ENCODE measurements around the gene TRIM37. TPM values are rescaled to one million over a fixed set of nuclear protein-coding genes. Genes with fewer than 3 reads are reported as not detected.
"Not testable (repeated sequence)": the region's sequence is repeated elsewhere in the genome, so short reads cannot be mapped to it uniquely, and the experiment has no call there.

The TRIM37 gene
- polyA plus RNA-seq, 4 donors = 25.9 to 33.0 (median 28.6) TPM

GRCh38 chr17:59111539-59111938 lies 4.9 kb upstream of the TRIM37 start:
- DNase-seq (ENCODE audit: low read depth in 4 of 4, low spot score in 3 of 4) = no peak

GRCh38 chr17:59110973-59111372 lies 4.3 kb upstream of the TRIM37 start:
- DNase-seq (ENCODE audit: low read depth in 4 of 4, low spot score in 3 of 4) = no peak

- DNase-seq (ENCODE audit: low read depth in 4 of 4, low spot score in 3 of 4) = no peak
Observed at GRCh38 chr17:59108400-59109102, 1.9 kb upstream of the TRIM37 start.

GRCh38 chr17:59107306-59107670 lies 608 bp upstream of the TRIM37 start:
- DNase-seq (ENCODE audit: low read depth in 4 of 4, low spot score in 3 of 4) = no peak

GRCh38 chr17:59105852-59106462 lies 723 bp downstream of the TRIM37 start:
- DNase-seq (ENCODE audit: low read depth in 4 of 4, low spot score in 3 of 4) = peak in 1 of 4 donors; percentile 18

GRCh38 chr17:59101178-59101577 lies 5.5 kb downstream of the TRIM37 start:
- DNase-seq (ENCODE audit: low read depth in 4 of 4, low spot score in 3 of 4) = no peak

- DNase-seq (ENCODE audit: low read depth in 4 of 4, low spot score in 3 of 4) = no peak
Observed at GRCh38 chr17:59097876-59098275, 8.8 kb downstream of the TRIM37 start.

- DNase-seq (ENCODE audit: low read depth in 4 of 4, low spot score in 3 of 4) = no peak
Observed at GRCh38 chr17:59094861-59095530, 11.7 kb downstream of the TRIM37 start.

- peak in 2 of 4 donors; percentile 53 to 59 for DNase-seq (ENCODE audit: low read depth in 4 of 4, low spot score in 3 of 4)
Observed at GRCh38 chr17:59093702-59094231, 12.9 kb downstream of the TRIM37 start.

- peak in 1 of 4 donors; percentile 28 for DNase-seq (ENCODE audit: low read depth in 4 of 4, low spot score in 3 of 4)
Observed at GRCh38 chr17:59093145-59093701, 13.5 kb downstream of the TRIM37 start.

GRCh38 chr17:59090593-59090992 lies 16.1 kb downstream of the TRIM37 start:
- not testable (repeated sequence) for DNase-seq (ENCODE audit: low read depth in 4 of 4, low spot score in 3 of 4)

- no peak for DNase-seq (ENCODE audit: low read depth in 4 of 4, low spot score in 3 of 4)
Observed at GRCh38 chr17:59084154-59084553, 22.5 kb downstream of the TRIM37 start.

GRCh38 chr17:59074494-59074893 lies 32.2 kb downstream of the TRIM37 start:
- DNase-seq (ENCODE audit: low read depth in 4 of 4, low spot score in 3 of 4) = no peak

GRCh38 chr17:59073972-59074371 lies 32.7 kb downstream of the TRIM37 start:
- DNase-seq (ENCODE audit: low read depth in 4 of 4, low spot score in 3 of 4) = no peak

GRCh38 chr17:59069856-59070255 lies 36.8 kb downstream of the TRIM37 start:
- no peak for DNase-seq (ENCODE audit: low read depth in 4 of 4, low spot score in 3 of 4)

- no peak for DNase-seq (ENCODE audit: low read depth in 4 of 4, low spot score in 3 of 4)
Observed at GRCh38 chr17:59067756-59068155, 38.9 kb downstream of the TRIM37 start.

- DNase-seq (ENCODE audit: low read depth in 4 of 4, low spot score in 3 of 4) = no peak
Observed at GRCh38 chr17:59067340-59067739, 39.3 kb downstream of the TRIM37 start.

GRCh38 chr17:59062509-59062908 lies 44.2 kb downstream of the TRIM37 start:
- DNase-seq (ENCODE audit: low read depth in 4 of 4, low spot score in 3 of 4) = no peak

GRCh38 chr17:59056857-59057256 lies 49.8 kb downstream of the TRIM37 start:
- no peak for DNase-seq (ENCODE audit: low read depth in 4 of 4, low spot score in 3 of 4)

- no peak for DNase-seq (ENCODE audit: low read depth in 4 of 4, low spot score in 3 of 4)
Observed at GRCh38 chr17:59049798-59050197, 56.9 kb downstream of the TRIM37 start.

- DNase-seq (ENCODE audit: low read depth in 4 of 4, low spot score in 3 of 4) = no peak
Observed at GRCh38 chr17:59047616-59048015, 59.1 kb downstream of the TRIM37 start.

All from right renal pelvis (tissue), 4 donors.